LNCAP (cell line): ENCODE results near the gene VIPAS39.

Experiments
- CTCF ChIP-seq: fragments of 450-650 bp; IDR thresholded peaks from 2 replicates; pipeline ENCODE4 v1.5.1; 2017; ENCODE audit warnings: mild to moderate bottlenecking

The VIPAS39 gene

GRCh38 chr14:77478796-77479195 is 21.4 kb upstream of the VIPAS39 start:
- TF ChIP-seq CTCF = no peak

GRCh38 chr14:77478029-77478428 is 20.6 kb upstream of the VIPAS39 start:
- TF ChIP-seq CTCF = no peak

GRCh38 chr14:77475432-77476115 is 18.2 kb upstream of the VIPAS39 start:
- no peak for TF ChIP-seq CTCF

- TF ChIP-seq CTCF = no peak
Observed at GRCh38 chr14:77474479-77475177, 17.2 kb upstream of the VIPAS39 start.

- TF ChIP-seq CTCF = no peak
Observed at GRCh38 chr14:77473921-77474320, 16.5 kb upstream of the VIPAS39 start.

- TF ChIP-seq CTCF = no peak
Observed at GRCh38 chr14:77470224-77470870, 12.9 kb upstream of the VIPAS39 start.

GRCh38 chr14:77469539-77469938 is 12.1 kb upstream of the VIPAS39 start:
- no peak for TF ChIP-seq CTCF
